ENCODE measurements around the gene NTN3. TPM values are rescaled to one million over a fixed set of nuclear protein-coding genes. Genes with fewer than 3 reads are reported as not detected.
"Not testable (repeated sequence)": the region's sequence is repeated elsewhere in the genome, so short reads cannot be mapped to it uniquely, and the experiment has no call there.

Gene NTN3
- total RNA-seq, result under 0.01 TPM in 2 replicates

- DNase-seq (ENCODE audit: low read depth in 2 of 2), result no peak
Observed at GRCh38 chr16:2471016-2471652, at the start of gene NTN3. NTN3 (plus strand) TSS chr16:2471297; CDS start chr16:2471702, 405 bp downstream.

DNA sequence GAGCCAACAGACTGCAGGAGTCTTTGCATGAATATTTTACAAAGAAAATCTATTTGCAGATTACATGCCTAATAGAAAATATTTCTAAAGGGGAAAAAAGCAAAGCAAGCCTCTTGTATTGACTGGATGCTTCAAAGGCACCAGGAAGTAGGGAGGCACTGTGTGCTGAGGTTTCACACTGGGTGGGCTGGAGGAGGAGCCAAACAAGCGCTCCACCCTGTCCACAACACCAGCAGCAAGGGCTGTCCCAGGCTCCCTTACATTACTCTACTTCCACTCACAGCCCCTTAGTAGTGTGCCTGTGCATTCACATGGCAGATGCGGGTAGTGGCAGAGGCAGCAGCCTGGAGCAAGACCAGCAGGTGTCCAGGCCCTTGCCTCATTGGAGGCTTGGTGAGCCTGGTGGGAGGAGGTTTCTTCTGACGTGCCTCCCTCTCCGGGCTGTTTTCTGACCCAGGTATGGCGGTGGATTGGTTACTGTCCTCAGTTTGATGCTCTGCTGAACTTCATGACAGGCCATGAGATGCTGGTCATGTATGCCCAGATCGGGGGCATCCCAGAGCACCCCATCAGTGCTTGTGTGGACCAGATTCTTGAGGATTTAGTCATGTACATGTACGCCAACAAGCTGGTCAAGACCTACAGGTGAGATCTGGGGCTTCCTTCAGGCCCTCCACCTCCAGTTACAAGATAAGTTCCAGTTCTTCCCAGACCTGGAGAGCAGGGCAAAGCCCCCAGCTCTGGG, 48.8 kb upstream of the NTN3 start:
- no peak for DNase-seq (ENCODE audit: low read depth in 2 of 2)

DNA sequence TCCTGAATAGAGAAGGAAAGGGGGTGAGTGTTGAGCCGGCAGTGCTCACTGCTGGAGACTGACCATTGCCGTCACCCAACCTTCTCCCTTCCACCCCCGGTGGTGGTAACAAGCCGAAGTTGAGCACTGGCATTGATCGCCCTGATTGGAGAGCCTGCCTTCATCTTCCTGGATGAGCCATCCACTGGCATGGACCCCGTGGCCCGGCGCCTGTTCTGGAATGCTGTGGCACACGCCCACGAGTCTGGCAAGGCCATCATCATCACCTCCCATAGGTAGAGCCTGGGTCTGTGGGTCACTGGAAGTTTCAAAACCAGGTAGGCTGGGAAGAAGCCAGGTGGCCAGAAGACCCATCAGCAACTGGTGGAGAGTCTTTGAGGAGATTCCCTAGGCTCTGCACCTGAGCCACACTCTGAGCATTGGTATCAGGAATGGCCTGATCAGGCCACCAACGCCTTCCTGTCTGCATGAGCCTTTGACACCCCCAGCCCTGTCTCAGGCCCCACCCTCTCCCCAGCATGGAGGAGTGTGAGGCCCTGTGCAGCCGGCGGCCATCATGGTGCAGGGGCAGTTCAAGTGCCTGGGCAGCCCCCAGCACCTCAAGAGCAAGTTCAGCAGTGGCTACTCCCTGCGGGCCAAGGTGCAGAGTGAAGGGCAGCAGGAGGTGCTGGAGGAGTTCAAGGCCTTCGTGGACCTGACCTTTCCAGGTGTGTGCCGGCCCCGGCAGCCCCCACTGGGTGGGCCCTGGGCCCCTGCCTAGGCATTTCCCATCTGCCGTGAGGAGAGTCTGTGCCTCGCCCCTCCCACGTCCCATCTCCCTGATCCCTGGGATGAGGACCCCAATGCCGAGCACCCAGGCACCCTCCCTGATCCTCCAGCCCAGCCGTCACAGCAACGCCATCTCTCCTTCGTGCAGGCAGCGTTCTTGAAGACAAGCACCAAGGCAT, 46.8 kb upstream of the NTN3 start:
- DNase-seq (ENCODE audit: low read depth in 2 of 2), result no peak

DNA sequence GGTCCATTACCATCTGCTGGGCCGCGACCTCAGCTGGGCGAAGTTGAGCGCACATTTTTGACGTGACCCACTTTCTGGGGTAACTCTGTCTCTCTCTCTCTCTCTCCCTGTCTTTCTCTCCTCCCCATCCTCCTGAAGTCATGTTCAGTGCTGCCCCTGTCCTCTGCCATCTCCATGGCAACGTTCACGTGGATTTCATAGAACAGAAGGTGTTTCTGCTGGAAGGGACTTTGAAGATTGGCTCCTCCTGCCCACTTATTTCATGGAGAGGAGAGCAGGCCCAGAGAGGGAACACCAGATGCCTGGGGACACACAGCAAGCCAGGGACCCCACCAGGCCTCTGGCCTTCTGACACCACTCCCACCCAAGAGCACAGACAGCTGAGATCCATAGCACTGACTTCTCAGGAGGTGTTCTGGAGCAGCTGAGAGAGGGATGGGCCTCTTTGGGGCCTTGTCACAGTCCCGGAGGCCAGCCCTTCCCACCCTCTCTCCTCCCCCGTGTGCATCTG, 46.0 kb upstream of the NTN3 start:
- DNase-seq (ENCODE audit: low read depth in 2 of 2), result no peak

GRCh38 chr16:2425825-2426430, 45.2 kb upstream of the NTN3 start:
- no peak for DNase-seq (ENCODE audit: low read depth in 2 of 2)

- DNase-seq (ENCODE audit: low read depth in 2 of 2), result no peak
Observed at GRCh38 chr16:2426941-2427361, 44.1 kb upstream of the NTN3 start.

DNA sequence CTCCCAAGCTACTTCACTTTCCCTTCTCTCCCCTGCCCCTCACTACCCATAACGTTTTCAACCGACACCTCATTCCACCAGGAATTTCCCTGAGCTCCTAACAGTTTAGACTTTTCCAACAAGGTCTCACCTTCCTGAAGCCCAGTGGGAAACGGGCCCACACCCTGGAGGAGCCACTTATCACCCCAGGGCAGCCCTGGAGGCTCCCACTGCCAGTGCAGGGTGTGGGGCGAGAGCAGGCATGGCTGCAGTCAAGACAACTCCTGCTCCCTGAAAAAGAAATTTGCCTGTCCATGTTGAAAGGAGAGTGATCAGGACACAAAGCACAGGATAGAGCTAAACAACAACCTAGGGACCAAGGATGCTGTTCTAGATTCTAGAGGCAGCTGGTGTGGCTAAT, 43.6 kb upstream of the NTN3 start:
- no peak for DNase-seq (ENCODE audit: low read depth in 2 of 2)

DNA sequence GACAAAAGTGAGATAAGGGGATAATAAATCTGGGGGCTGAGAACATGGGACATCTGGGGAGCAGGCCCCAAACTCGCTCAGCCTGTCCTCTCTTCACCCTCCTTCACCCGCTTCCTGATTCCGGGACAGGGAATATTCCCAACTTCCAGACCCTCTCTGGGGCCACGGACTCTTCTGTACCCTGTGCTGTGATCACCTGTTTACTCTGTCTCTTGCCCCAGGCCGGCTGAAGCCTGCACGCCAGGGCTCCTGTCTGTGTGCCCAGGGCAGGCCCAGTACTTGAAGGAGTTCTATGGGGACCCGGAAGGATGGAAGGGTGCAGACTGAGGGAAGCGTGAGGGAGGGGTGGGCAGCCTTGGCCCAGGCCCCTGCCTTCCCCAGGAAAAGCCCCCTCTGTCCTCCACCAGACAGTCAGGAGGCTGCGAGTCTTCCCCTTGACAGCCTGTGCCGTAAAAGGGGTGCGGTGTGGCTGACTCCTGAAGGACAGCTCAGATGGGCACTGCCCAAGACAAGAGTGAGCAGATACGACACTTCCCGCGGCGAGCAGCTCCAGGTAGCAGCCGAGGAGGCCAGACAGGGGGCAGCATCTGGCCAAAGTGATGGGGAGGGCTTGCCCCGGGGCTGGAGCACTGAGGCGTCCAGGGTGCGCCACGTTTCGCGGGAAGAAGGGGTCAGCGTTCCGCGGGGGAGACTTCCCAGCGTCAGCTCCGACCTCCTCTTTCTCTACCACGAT, 42.9 kb upstream of the NTN3 start:
- peak; percentile 33 to 37 for DNase-seq (ENCODE audit: low read depth in 2 of 2)

- DNase-seq (ENCODE audit: low read depth in 2 of 2), result no peak
Observed at GRCh38 chr16:2428784-2429033, 42.4 kb upstream of the NTN3 start.

GRCh38 chr16:2429034-2429770, 41.9 kb upstream of the NTN3 start, which contains the start of gene CCNF:
CCNF (plus strand) TSS chr16:2429447; CDS start chr16:2429482, 35 bp downstream.
- peak; percentile 95 to 97 for DNase-seq (ENCODE audit: low read depth in 2 of 2)

GRCh38 chr16:2429771-2430663, 41.1 kb upstream of the NTN3 start:
- peak; percentile 24 to 46 for DNase-seq (ENCODE audit: low read depth in 2 of 2)

- peak in 1 of 2 donors; percentile 28 for DNase-seq (ENCODE audit: low read depth in 2 of 2)
Observed at GRCh38 chr16:2432286-2432685, 38.8 kb upstream of the NTN3 start.

DNA sequence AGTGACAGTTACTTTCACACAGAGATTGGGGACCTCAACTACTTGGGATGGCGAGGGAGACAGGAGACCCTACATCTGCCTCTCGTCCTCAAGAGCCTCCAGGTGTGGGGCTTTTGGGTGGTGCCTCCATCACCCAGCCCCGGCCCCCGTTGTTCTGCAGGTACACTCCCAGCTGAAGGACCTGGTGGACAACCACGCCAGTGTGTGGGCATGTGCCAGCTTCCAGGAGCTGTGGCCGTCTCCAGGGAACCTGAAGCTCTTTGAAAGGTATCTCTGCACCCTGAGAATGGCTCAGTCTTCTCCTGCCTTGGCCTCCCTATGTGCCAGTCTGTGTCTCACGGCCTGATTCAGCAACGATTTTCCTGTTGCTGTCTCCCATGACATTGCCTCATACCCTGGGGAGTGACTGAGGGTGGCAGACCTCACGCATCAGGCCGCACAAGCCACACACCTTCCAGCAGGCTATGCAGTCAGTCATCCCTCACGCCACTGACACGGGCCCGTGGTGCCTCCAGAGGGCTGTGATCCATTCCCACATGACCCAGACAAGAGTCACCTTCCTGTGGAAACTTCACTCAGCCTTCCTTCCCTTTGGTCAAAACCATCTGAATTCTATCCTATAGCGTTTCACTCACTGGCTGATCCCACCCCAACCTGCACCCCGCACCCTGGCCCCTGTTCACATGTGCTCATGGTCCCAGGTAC, 38.1 kb upstream of the NTN3 start:
- DNase-seq (ENCODE audit: low read depth in 2 of 2), result peak; percentile 71 to 73

DNA sequence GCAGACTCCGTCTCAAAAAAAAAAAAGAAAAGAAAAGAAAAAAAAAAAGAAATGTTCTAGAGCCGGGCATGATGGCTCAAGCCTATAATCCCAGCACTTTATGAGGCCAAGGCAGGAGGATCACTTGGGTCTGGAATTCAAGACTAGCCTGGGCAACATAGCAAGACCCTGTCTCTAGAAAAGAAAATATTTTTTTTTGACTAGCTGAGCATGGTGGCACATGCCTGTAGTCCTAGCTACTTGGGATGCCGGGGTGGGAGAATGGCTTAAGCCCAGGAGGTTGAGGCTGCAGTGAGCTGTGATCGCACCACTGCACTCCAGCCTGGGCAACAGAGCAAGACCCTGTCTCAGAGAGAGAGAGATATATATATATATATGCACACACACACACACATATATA, 35.9 kb upstream of the NTN3 start:
- DNase-seq (ENCODE audit: low read depth in 2 of 2), result not testable (repeated sequence)

DNA sequence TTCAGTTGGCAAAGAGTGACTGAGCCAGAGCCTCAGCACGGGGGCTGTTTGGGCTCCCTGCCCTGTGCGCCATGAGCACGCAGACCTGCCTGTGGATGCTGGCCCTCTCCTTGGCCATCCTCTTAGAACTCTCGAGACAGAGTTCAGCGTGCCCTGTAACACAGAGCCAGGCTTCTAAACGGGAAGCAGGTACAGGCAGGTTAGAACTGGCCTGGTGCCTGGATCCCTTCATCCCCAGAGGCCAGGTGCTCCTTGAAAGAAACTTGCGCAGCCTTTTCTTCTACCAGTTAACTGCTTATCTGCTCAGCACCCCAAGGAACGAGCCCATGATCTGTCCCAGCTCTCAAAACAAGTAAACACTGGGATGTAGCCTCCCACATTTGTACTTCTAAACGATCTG, 35.0 kb upstream of the NTN3 start:
- no peak for DNase-seq (ENCODE audit: low read depth in 2 of 2)

GRCh38 chr16:2437032-2437790, 33.9 kb upstream of the NTN3 start:
- no peak for DNase-seq (ENCODE audit: low read depth in 2 of 2)

- DNase-seq (ENCODE audit: low read depth in 2 of 2), result no peak
Observed at GRCh38 chr16:2438121-2438520, 33.0 kb upstream of the NTN3 start.

DNA sequence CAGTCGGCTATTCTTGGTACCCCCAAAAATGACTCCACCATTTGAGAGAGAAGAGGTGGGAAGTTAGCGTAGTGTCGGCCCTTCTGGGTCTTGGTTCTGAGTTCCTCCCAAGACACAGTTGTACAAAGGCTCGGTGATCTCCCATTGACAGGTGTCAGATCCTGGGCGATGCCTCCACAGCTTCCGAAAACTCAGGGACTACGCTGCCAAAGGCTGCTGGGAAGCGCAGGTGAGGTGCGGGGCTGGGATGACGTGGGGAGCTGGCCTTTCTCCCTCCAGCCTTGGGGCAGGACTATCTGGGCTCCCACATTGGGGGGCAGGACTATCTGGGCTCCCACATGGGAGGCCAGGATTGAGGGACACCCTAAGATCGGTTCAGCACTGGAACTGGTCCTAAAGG, 31.5 kb upstream of the NTN3 start:
- DNase-seq (ENCODE audit: low read depth in 2 of 2), result no peak

All from lung microvascular endothelial cell (primary cell).